ENCODE measurements around the gene CPSF3. TPM values are rescaled to one million over a fixed set of nuclear protein-coding genes. Genes with fewer than 3 reads are reported as not detected.

The CPSF3 gene
- total and polyA plus RNA-seq, 2 of the 13 experiments (the other 11 are each of a cell fraction or from before 2014, with no cell fraction given): 19.8 to 93.0 TPM

DNA sequence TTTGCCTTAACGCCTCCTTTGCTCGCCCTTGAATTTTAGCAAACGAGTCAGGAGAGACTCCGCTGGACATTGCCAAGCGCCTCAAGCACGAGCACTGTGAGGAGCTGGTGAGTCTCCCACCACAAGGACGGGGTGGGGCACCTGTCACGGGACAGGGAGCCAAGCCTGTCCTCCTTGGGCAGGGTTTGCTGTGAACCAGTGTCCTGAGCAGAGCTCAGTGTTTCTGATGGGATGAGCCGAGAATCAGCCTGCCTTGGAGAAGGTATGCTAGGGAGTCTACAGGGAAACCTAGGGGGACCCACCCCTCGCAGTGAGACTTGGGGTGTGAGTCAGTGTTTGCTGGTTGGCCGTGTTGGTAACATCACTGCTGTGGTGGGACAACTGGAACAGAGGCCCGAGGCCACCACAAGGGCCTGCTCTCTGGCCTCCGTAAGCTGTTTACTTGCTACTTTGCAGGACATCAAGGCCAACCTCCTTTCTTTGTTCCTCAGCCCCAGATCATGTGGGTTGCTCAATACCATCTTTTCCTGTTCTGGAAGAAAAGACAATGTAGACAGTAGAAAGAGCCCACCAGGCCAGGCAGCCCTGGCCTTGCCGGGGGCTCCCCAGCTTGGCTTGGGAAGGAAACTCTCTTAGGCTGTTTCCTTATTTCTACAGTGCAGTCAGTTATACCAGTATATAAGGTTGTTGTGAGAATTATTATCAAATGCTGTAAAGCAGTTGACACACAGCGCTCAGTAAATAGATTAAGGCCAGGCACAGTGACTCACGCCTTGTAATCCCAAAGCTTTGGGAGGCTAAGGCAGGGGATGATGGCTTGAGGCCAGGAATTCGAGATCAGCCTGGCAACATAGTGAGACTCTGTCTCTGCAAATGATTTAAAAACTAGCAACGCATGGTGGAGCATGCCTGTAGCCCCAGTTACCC is 42.5 kb upstream of the CPSF3 start (continued):
- TF ChIP-seq, protein P1, sequence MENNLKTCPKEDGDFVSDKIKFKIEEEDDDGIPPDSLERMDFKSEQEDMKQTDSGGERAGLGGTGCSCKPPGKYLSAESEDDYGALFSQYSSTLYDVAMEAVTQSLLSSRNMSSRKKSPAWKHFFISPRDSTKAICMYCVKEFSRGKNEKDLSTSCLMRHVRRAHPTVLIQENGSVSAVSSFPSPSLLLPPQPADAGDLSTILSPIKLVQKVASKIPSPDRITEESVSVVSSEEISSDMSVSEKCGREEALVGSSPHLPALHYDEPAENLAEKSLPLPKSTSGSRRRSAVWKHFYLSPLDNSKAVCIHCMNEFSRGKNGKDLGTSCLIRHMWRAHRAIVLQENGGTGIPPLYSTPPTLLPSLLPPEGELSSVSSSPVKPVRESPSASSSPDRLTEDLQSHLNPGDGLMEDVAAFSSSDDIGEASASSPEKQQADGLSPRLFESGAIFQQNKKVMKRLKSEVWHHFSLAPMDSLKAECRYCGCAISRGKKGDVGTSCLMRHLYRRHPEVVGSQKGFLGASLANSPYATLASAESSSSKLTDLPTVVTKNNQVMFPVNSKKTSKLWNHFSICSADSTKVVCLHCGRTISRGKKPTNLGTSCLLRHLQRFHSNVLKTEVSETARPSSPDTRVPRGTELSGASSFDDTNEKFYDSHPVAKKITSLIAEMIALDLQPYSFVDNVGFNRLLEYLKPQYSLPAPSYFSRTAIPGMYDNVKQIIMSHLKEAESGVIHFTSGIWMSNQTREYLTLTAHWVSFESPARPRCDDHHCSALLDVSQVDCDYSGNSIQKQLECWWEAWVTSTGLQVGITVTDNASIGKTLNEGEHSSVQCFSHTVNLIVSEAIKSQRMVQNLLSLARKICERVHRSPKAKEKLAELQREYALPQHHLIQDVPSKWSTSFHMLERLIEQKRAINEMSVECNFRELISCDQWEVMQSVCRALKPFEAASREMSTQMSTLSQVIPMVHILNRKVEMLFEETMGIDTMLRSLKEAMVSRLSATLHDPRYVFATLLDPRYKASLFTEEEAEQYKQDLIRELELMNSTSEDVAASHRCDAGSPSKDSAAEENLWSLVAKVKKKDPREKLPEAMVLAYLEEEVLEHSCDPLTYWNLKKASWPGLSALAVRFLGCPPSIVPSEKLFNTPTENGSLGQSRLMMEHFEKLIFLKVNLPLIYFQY (CRISPR knock-in tag; IDR thresholded peaks at IDR 0.05; ENCODE audit: borderline replicate concordance): no peak; the same call in 1 of the 2 replicates
- TF ChIP-seq NR2F1 (CRISPR knock-in tag; IDR thresholded peaks at IDR 0.05) (peak in 1 of 2 experiments; percentile 32; a peak in 1 of 4 replicates), ZNF660 (CRISPR knock-in tag; IDR thresholded peaks at IDR 0.05; ENCODE audit: borderline replicate concordance, low read depth) (no peak), TCF7 (IDR thresholded peaks at IDR 0.05; ENCODE audit: low read depth) (peak; percentile 85), ZNF292 (CRISPR knock-in tag; IDR thresholded peaks at IDR 0.05; ENCODE audit: borderline replicate concordance, low read depth) (no peak), RFX5 (IDR thresholded peaks at IDR 0.05; ENCODE audit: low read depth, low read length) (no peak), ZNF432 (CRISPR knock-in tag; IDR thresholded peaks at IDR 0.05; ENCODE audit: borderline replicate concordance) (no peak), FOXM1 (CRISPR knock-in tag; IDR thresholded peaks at IDR 0.05) (no peak), BRD4 (CRISPR knock-in tag; IDR thresholded peaks at IDR 0.05) (no peak), KMT2A (CRISPR knock-in tag; IDR thresholded peaks at IDR 0.05) (no peak), MED1 (CRISPR knock-in tag; IDR thresholded peaks at IDR 0.05) (peak; percentile 67), ZNF253 (CRISPR knock-in tag; IDR thresholded peaks at IDR 0.05; ENCODE audit: borderline replicate concordance) (no peak), MATR3 (CRISPR knock-in tag; IDR thresholded peaks at IDR 0.05) (no peak), KDM1A (CRISPR knock-in tag; IDR thresholded peaks at IDR 0.05) (no peak; the same call in 1 of the 2 replicates), SP2 (CRISPR knock-in tag; IDR thresholded peaks at IDR 0.05) (no peak), ZFP62 (CRISPR knock-in tag; IDR thresholded peaks at IDR 0.05) (no peak)
- TF ChIP-seq, protein P2, sequence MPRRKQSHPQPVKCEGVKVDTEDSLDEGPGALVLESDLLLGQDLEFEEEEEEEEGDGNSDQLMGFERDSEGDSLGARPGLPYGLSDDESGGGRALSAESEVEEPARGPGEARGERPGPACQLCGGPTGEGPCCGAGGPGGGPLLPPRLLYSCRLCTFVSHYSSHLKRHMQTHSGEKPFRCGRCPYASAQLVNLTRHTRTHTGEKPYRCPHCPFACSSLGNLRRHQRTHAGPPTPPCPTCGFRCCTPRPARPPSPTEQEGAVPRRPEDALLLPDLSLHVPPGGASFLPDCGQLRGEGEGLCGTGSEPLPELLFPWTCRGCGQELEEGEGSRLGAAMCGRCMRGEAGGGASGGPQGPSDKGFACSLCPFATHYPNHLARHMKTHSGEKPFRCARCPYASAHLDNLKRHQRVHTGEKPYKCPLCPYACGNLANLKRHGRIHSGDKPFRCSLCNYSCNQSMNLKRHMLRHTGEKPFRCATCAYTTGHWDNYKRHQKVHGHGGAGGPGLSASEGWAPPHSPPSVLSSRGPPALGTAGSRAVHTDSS (CRISPR knock-in tag; conservative IDR thresholded peaks at IDR 0.05): no peak
- TF ChIP-seq, protein P3, sequence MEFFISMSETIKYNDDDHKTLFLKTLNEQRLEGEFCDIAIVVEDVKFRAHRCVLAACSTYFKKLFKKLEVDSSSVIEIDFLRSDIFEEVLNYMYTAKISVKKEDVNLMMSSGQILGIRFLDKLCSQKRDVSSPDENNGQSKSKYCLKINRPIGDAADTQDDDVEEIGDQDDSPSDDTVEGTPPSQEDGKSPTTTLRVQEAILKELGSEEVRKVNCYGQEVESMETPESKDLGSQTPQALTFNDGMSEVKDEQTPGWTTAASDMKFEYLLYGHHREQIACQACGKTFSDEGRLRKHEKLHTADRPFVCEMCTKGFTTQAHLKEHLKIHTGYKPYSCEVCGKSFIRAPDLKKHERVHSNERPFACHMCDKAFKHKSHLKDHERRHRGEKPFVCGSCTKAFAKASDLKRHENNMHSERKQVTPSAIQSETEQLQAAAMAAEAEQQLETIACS (CRISPR knock-in tag; IDR thresholded peaks at IDR 0.05): no peak
- TF ChIP-seq, protein P4, sequence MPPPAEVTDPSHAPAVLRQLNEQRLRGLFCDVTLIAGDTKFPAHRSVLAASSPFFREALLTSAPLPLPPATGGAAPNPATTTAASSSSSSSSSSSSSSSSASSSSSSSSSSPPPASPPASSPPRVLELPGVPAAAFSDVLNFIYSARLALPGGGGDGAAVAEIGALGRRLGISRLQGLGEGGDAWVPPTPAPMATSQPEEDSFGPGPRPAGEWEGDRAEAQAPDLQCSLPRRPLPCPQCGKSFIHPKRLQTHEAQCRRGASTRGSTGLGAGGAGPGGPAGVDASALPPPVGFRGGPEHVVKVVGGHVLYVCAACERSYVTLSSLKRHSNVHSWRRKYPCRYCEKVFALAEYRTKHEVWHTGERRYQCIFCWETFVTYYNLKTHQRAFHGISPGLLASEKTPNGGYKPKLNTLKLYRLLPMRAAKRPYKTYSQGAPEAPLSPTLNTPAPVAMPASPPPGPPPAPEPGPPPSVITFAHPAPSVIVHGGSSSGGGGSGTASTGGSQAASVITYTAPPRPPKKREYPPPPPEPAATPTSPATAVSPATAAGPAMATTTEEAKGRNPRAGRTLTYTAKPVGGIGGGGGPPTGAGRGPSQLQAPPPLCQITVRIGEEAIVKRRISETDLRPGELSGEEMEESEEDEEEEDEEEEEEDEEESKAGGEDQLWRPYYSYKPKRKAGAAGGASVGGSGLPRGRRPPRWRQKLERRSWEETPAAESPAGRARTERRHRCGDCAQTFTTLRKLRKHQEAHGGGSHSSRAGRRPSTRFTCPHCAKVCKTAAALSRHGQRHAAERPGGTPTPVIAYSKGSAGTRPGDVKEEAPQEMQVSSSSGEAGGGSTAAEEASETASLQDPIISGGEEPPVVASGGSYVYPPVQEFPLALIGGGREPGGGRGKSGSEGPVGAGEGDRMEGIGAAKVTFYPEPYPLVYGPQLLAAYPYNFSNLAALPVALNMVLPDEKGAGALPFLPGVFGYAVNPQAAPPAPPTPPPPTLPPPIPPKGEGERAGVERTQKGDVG (CRISPR knock-in tag; IDR thresholded peaks at IDR 0.05; ENCODE audit: borderline replicate concordance): peak; percentile 70; the same call in 1 of the 2 replicates
